Measurements from ENCODE around the gene SLC1A7. TPM values are rescaled to one million over a fixed set of nuclear protein-coding genes. Genes with fewer than 3 reads are reported as not detected.
A peak's percentile ranks its signal among the peaks of the same experiment; 100 is the strongest.

Gene SLC1A7
- total and polyA plus RNA-seq, 5 experiments from 2014 or later = not detected

DNA sequence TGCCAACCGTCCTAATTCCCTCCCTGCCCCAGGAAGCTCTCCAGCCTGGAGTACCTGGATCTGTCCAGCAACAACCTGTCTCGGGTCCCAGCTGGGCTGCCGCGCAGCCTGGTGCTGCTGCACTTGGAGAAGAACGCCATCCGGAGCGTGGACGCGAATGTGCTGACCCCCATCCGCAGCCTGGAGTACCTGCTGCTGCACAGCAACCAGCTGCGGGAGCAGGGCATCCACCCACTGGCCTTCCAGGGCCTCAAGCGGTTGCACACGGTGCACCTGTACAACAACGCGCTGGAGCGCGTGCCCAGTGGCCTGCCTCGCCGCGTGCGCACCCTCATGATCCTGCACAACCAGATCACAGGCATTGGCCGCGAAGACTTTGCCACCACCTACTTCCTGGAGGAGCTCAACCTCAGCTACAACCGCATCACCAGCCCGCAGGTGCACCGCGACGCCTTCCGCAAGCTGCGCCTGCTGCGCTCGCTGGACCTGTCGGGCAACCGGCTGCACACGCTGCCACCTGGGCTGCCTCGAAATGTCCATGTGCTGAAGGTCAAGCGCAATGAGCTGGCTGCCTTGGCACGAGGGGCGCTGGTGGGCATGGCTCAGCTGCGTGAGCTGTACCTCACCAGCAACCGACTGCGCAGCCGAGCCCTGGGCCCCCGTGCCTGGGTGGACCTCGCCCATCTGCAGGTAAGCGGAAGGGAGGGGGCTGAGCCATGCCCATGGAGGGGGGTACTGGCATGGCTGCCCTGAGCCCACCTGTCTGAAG, 63.9 kb downstream of the SLC1A7 start:
- ATAC-seq = no peak
- Mint-ChIP-seq H3K4me1 (peaks cover 0 to 6% (median 2%) of the 10 kb centered on the region in 4 donors), H3K9me3 (no peaks in the 10 kb centered on the region), H3K27me3 (no peaks in the 10 kb centered on the region), H3K36me3 (no peaks in the 10 kb centered on the region), H3K27ac (no peak overlapping the region), H3K4me3 (no peak overlapping the region)
- POLR2A ChIA-PET = no interaction called here
- DNase-seq = no peak

DNA sequence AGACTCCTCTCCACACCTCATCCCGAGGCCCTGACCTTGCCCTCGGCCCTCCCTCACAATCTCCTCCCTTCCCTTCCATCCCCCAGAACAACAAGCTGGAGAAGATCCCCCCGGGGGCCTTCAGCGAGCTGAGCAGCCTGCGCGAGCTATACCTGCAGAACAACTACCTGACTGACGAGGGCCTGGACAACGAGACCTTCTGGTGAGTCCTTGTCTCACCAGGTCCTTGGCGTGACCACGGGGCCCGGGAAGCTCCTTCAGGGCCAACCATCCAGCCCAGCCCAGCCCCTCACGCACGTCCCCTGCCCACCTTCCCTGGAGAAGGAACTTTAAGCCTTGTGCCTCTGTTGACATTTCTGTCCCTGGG, 64.9 kb downstream of the SLC1A7 start:
- no peaks in the 10 kb centered on the region for H3K9me3 Mint-ChIP-seq
- H3K4me3 Mint-ChIP-seq = no peak overlapping the region
- H3K4me1 Mint-ChIP-seq = no peaks in the 10 kb centered on the region
- no peaks in the 10 kb centered on the region for H3K27me3 Mint-ChIP-seq
- no peak overlapping the region for H3K27ac Mint-ChIP-seq
- POLR2A ChIA-PET = no interaction called here
- ATAC-seq (no peak), DNase-seq (no peak)
- H3K36me3 Mint-ChIP-seq = no peaks in the 10 kb centered on the region

DNA sequence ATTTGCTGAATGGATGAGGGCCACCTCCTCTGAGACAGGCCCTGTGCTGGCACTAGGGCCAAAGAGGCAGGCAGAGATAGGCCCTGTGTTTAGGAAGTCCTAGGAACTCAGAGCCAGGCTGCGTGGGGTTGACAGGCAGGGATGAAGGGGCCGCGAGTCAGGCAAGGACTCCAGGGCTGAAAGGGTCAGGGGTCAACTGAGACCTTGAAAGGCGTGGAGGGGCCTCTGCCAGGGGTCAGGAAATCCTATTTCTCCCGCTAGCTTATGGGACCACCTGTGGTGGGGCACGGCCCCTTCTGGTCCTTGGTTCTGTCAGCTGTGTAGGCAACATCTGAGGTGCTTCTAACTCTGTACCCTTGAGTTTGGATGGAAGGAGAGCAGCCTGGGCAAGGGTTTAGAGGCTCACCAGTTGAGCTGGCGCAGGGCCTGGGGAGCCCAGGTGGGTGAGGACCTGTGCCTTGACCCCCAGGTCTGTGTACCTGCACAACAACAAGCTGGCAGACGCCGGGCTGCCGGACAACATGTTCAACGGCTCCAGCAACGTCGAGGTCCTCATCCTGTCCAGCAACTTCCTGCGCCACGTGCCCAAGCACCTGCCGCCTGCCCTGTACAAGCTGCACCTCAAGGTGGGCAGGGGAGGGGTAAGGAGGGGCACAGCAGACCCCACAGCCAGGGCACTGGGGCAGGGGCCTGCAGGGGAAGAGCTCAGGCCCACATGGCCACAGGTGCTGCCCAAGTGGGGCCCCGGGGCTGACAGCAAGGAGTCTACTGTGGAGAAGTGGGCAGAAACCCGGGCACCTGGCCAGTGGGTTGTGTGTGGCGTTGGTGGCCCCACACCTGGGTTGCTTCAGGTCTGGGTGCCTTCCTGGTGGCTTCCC, 65.5 kb downstream of the SLC1A7 start:
- no peaks in the 10 kb centered on the region for H3K9me3 Mint-ChIP-seq
- H3K4me1 Mint-ChIP-seq = no peaks in the 10 kb centered on the region
- POLR2A ChIA-PET = no interaction called here
- H3K27ac Mint-ChIP-seq = no peak overlapping the region
- DNase-seq = no peak
- ATAC-seq = no peak
- no peak overlapping the region for H3K4me3 Mint-ChIP-seq
- H3K27me3 Mint-ChIP-seq = no peaks in the 10 kb centered on the region
- H3K36me3 Mint-ChIP-seq = no peaks in the 10 kb centered on the region

DNA sequence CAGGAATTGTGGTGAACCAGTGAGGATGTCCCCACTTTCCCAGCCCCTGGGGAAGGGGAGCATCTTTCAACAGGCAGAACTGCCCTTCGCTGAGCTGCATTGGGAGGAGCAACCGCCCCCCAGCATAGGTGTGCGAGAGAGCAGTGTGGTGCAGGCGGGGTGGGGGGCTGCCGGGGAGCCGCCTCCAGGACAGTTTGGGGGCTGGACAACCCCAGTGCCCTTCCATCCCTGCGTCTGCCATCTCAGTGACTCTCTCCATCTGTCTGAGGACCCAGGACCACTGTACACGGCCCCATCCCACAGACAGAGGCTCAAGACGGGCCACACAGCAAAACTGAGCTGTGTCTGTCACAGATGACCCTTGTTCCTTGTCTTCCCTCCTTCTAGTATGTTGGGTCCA, 66.3 kb downstream of the SLC1A7 start:
- DNase-seq (no peak), ATAC-seq (no peak)
- Mint-ChIP-seq H3K27ac (no peak overlapping the region), H3K36me3 (no peaks in the 10 kb centered on the region), H3K4me1 (no peaks in the 10 kb centered on the region), H3K4me3 (no peak overlapping the region), H3K9me3 (no peaks in the 10 kb centered on the region), H3K27me3 (no peaks in the 10 kb centered on the region)
- POLR2A ChIA-PET = no interaction called here

DNA sequence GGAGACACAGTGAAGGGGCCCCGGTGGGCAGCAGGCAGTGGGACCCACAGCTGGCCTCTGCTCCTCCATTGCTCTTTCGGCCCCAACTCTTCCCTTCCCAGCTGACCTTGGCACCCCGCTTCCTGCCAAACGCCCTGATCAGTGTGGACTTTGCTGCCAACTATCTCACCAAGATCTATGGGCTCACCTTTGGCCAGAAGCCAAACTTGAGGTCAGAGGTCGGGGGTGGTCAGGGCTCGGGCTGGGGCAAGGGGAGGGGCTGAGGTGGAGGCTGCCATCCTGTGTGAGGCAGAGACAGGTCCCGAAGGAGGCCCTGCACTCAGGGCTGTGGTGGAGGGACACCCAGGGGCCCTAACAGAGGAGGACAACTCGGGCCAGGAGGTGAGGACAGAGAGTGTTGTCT, 66.7 kb downstream of the SLC1A7 start:
- Mint-ChIP-seq H3K4me3 (no peak overlapping the region), H3K9me3 (no peaks in the 10 kb centered on the region), H3K27me3 (no peaks in the 10 kb centered on the region), H3K36me3 (no peaks in the 10 kb centered on the region), H3K27ac (no peak overlapping the region), H3K4me1 (no peaks in the 10 kb centered on the region)
- no peak for ATAC-seq
- no peak for DNase-seq
- POLR2A ChIA-PET = no interaction called here

DNA sequence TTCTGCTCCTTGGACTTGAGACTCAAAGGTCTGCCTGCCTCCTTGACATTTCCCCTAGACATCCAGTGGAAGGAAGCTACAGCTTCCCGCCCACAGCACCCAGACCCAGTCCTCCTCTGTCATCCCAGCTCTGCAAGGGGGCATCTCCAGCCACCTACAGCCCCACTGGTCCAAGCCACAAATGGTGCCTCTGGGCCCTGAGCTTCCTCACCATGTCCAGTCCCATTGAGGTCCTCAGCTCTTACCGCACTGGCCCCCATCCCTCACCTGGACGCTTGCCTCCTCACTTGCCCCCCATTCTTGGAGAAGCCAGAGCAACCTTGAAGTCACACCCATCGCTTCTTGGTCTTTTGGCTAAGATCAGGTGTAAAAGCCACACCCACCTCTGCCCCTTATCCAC, 67.2 kb downstream of the SLC1A7 start:
- POLR2A ChIA-PET = no interaction called here
- no peaks in the 10 kb centered on the region for H3K27me3 Mint-ChIP-seq
- H3K4me3 Mint-ChIP-seq = no peak overlapping the region
- no peak overlapping the region for H3K27ac Mint-ChIP-seq
- DNase-seq (no peak), ATAC-seq (no peak)
- no peaks in the 10 kb centered on the region for H3K36me3 Mint-ChIP-seq
- H3K9me3 Mint-ChIP-seq = no peaks in the 10 kb centered on the region
- no peaks in the 10 kb centered on the region for H3K4me1 Mint-ChIP-seq

DNA sequence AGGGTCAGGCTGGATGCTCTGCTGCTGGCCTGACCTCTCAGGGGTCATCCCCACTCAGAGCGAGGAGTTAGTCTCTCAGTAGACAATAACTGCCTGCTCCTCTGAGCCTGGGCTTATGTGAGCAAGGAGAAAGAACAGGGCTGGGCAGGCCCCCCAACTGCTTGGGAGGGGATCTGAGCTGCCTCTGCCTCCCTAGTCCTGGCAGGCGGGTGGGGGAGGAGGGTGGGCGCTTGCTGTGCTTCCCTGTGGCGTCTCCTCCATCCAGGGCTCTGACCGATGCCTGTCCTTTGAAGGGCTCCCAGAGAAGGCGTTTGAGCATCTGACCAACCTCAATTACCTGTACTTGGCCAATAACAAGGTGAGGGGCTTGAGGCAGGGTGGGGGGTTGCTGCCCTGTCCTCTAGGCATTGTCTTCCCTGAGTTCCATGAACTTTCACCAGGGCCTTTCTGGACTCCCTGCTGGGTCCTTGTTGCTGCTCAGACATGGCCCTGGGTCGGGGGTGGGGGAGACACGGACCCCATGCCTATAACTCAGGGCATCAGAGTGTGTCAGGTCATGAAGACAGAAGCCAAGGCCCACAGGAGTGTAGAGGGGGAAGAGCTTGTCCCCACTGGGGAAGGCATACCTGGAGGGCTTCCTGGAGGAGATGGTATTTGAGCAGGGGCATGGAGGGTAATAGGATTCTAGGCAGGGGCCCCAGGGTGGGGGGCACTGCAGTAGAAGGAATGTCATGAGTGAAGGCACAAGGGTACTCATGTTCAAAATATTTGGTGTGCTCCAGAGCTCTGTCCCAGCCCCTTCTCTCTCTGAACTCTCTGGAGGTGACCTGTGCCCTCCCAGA, 67.9 kb downstream of the SLC1A7 start:
- POLR2A ChIA-PET = no interaction called here
- H3K9me3 Mint-ChIP-seq = no peaks in the 10 kb centered on the region
- no peaks in the 10 kb centered on the region for H3K36me3 Mint-ChIP-seq
- ATAC-seq (no peak), DNase-seq (no peak)
- H3K27ac Mint-ChIP-seq = no peak overlapping the region
- no peaks in the 10 kb centered on the region for H3K27me3 Mint-ChIP-seq
- no peak overlapping the region for H3K4me3 Mint-ChIP-seq
- H3K4me1 Mint-ChIP-seq = no peaks in the 10 kb centered on the region

DNA sequence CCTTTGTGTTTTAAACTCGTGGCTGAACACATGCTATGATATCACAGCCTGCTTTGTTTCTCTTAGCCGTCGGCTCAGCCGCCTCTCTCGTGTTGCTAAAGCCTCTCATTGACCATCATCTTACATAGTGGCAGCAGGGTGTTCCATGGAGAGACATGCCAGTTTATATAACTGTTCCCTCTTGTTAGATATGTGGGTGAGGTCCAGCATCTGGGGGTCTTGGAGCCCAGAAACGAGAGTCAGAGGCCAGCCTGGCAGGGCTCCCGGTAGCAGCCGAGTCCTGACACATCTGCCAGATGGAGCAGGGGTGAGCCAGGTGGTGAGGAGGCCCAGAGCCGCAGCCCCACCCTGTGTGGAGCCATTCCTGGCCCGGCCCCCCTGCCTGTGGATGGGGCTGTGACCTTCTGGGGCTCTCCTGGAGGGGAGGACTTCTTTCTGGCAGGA, 68.5 kb downstream of the SLC1A7 start:
- H3K4me1 Mint-ChIP-seq = no peaks in the 10 kb centered on the region
- DNase-seq (no peak), ATAC-seq (no peak)
- no peak overlapping the region for H3K27ac Mint-ChIP-seq
- no peaks in the 10 kb centered on the region for H3K9me3 Mint-ChIP-seq
- H3K4me3 Mint-ChIP-seq = no peak overlapping the region
- no peaks in the 10 kb centered on the region for H3K27me3 Mint-ChIP-seq
- no peaks in the 10 kb centered on the region for H3K36me3 Mint-ChIP-seq
- POLR2A ChIA-PET = no interaction called here

DNA sequence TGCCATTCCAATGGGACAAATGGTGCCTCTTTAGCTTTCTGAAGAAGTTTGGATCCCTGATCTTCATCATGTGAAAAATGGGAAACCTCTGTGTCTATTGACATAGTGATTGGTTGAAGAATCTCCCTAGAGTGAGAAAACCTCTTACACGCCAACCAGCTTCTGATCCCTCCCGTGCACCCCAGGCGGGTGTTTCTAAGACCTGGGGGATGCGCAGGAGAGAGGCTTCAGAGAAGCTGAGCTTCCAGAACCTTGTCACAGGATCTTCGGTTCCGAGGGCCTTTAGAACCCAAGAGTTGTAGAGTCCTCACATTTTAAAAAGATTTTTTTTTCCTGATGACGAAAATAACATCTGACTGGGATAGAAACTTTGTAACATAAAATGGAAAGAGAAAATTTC, 69.2 kb downstream of the SLC1A7 start:
- Mint-ChIP-seq H3K9me3 (no peaks in the 10 kb centered on the region), H3K4me1 (no peaks in the 10 kb centered on the region), H3K27me3 (no peaks in the 10 kb centered on the region), H3K4me3 (no peak overlapping the region), H3K27ac (no peak overlapping the region), H3K36me3 (no peaks in the 10 kb centered on the region)
- ATAC-seq (no peak), DNase-seq (no peak)
- POLR2A ChIA-PET = no interaction called here

DNA sequence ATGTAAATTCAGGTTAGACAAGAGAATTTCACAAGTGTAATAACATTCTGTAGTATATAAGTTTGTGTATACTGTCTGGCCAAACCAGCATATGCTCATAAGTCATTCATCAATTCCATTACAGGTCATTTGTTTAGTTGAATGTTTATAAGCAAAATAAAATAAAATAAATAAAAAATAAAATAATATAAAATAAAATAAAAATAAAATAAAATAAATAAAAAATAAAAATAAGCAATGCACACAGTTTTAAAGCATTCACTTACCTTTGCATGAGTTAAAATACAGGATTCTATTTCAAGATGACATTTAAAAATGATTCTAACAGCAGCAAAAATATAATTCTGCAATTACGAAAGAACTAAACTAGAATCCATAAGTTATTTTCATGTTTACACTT, 70.5 kb downstream of the SLC1A7 start:
- peaks cover 0 to under 1% (median 0%) of the 10 kb centered on the region in 5 donors for H3K27me3 Mint-ChIP-seq
- no peak overlapping the region for H3K27ac Mint-ChIP-seq
- DNase-seq = no peak
- POLR2A ChIA-PET = no interaction called here
- no peak overlapping the region for H3K4me3 Mint-ChIP-seq
- no peak for ATAC-seq
- H3K36me3 Mint-ChIP-seq = no peaks in the 10 kb centered on the region
- no peaks in the 10 kb centered on the region for H3K9me3 Mint-ChIP-seq
- H3K4me1 Mint-ChIP-seq = no peaks in the 10 kb centered on the region

DNA sequence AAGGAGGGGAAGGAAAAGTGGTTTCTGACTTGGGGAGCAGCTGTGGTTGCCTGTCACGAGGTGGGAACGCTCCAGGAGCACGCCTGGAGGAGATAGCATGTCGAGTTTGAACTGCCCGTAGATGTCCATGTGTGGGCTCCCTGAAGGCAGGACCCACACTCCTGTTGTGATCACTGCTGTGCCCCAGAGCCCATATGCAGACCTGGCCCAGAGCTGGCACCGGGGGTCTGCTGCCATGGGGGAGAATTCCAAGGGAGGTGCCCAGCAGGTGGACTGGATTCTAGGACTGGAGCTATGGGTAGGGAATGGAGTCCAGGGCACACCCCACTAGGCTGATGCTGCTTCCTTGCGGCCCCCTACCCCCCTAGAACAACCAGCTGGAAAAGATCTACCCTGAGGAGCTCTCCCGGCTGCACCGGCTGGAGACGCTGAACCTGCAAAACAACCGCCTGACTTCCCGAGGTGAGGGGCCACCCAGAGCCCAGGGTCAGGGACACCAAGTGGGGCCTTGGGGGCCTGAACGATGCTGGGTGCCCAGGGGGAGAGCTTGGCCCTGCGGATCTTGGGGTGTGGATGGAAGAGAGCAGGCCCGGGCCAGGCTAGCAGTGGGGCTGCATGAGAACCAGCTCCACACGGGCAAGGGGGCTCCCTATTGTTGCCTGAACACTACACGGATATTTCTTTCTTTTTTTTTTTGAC, 71.1 kb downstream of the SLC1A7 start:
- no peaks in the 10 kb centered on the region for H3K36me3 Mint-ChIP-seq

DNA sequence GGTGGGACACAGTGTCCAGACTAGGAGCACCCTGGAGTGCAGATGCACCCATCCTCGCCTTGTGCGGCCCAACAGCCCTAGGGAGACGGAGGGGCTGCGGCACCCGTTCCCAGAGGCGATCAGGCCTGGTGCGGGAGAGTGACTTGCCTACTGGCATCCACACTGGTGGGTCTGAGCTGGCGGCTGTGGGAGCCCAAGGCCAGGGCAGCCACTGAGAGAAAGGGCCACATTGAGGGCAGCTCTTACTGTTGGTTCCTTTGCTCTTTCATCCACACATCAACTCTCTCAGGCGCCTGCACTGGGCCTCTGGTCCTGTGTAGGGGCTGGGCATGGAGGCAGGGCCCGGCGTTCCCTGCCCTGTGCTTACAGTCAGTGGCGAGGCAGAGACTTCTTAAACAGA, 71.8 kb downstream of the SLC1A7 start:
- Mint-ChIP-seq H3K9me3 (no peaks in the 10 kb centered on the region), H3K4me3 (no peak overlapping the region), H3K27ac (no peak overlapping the region), H3K27me3 (peaks cover 1 to 13% (median 4%) of the 10 kb centered on the region in 5 donors), H3K4me1 (no peaks in the 10 kb centered on the region), H3K36me3 (no peaks in the 10 kb centered on the region)
- POLR2A ChIA-PET = no interaction called here
- no peak for ATAC-seq
- peak in 1 of 10 donors; percentile 15 for DNase-seq

More for the DNA sequence above, 71.1 kb downstream of the SLC1A7 start:
- H3K9me3 Mint-ChIP-seq = no peaks in the 10 kb centered on the region
- H3K4me1 Mint-ChIP-seq = no peaks in the 10 kb centered on the region
- ATAC-seq (no peak), DNase-seq (peak in 1 of 10 donors; percentile 15)
- H3K27me3 Mint-ChIP-seq = peaks cover 0 to 6% (median 2%) of the 10 kb centered on the region in 5 donors
- H3K4me3 Mint-ChIP-seq = no peak overlapping the region
- H3K27ac Mint-ChIP-seq = no peak overlapping the region
- POLR2A ChIA-PET = no interaction called here

Measured in naive thymus-derived CD8-positive, alpha-beta T cell (primary cell).